ENCODE results near the gene TPRKB.

TPRKB gene

GRCh38 chr2:73716543-73717250 is 20.4 kb downstream of the TPRKB start:
- no peak for TF ChIP-seq CTCF (IDR thresholded peaks at IDR 0.05; ENCODE audit: extremely low read depth, missing control alignments)
- DNase-seq (ENCODE audit: low spot score) = no peak

- DNase-seq (ENCODE audit: low spot score) = no peak
- no peak for TF ChIP-seq CTCF (IDR thresholded peaks at IDR 0.05; ENCODE audit: extremely low read depth, missing control alignments)
These were observed 23.1 kb downstream of the TPRKB start for GRCh38 chr2:73714091-73714490.

- TF ChIP-seq CTCF (IDR thresholded peaks at IDR 0.05; ENCODE audit: extremely low read depth, missing control alignments) = no peak
- no peak for DNase-seq (ENCODE audit: low spot score)
These were observed 28.6 kb downstream of the TPRKB start for GRCh38 chr2:73708527-73708926.

DNA sequence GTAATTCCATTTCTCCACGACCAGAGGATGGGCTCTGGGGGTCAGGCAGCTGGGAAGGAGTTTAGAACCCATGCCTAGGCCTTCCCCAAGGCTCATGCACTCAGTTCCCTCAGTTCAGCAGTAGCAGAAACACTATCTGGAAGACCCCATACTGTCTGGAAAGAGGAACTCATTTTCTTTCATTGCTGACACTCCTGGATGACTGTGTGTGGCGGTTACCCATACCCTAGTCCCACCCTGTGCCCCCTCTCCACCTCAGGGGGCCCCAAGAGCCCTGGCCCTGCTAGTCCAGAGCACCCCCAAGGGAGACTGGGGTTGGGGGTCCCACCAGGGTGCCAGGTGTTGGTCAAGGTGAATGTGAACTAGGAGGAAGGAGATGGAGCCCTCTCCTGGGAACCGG is 29.5 kb downstream of the TPRKB start:
- no peak for TF ChIP-seq CTCF (IDR thresholded peaks at IDR 0.05; ENCODE audit: extremely low read depth, missing control alignments)
- no peak for DNase-seq (ENCODE audit: low spot score)

GRCh38 chr2:73707058-73707457 is 30.1 kb downstream of the TPRKB start:
- no peak for TF ChIP-seq CTCF (IDR thresholded peaks at IDR 0.05; ENCODE audit: extremely low read depth, missing control alignments)

DNA sequence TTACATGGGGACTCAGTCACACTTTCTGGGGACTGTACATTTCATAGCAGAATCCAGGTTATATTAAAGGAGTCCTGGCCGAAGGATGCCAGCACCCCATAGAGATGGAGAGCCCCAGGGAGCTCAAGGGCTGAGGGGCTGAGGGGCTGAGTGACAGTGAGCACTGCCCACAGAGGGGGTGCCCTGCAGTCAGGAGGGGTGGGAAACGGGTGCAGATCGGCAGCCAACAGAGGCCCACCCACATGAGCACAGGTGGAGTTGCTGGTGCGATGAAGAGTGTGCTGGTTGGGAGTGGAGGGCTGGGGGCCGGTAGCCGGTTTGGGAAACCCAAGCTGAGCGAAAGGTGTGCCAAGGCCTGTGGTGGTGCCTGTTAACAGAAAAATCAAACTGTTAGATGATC is 32.1 kb downstream of the TPRKB start:
- TF ChIP-seq CTCF (IDR thresholded peaks at IDR 0.05; ENCODE audit: extremely low read depth, missing control alignments) = no peak
- no peak for DNase-seq (ENCODE audit: low spot score)

More at GRCh38 chr2:73707058-73707457, 30.1 kb downstream of the TPRKB start:
- no peak for DNase-seq (ENCODE audit: low spot score)

DNA sequence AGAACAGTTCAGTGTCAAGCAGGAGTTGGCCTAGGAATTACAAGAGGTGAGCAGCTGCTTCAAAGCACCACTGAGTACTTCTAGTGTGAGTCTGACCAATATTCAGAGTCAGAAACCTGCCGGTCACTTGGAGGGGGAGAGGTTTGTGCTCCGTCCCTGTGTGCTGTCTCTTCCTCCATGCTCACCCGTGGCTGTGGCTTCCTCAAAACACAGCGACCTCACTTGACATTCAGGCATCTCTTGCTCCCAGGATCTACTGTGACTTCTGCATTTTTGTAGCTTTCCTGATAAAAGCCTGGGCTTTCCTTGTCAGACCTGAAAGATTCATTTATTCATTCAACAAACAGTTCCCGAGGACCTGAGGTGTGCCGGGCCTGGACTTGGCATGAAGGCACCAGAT is 32.9 kb downstream of the TPRKB start:
- DNase-seq (ENCODE audit: low spot score) = no peak
- TF ChIP-seq CTCF (IDR thresholded peaks at IDR 0.05; ENCODE audit: extremely low read depth, missing control alignments) = no peak
